OCI-LY7 (cell line): ENCODE data around the gene RAD51AP2.

ENCODE experiments used
- CTCF ChIP-seq: fragments of 200-600 bp; sonication (generic); conservative IDR thresholded peaks from 2 replicates; pipeline ENCODE4 v1.5.1; 2014; ENCODE audit warnings: mild to moderate bottlenecking, antibody characterized with exemption, low read length, moderate library complexity, mixed read lengths
- EZH2phosphoT487 ChIP-seq: fragments of 200-600 bp; sonication (generic); IDR thresholded peaks from 2 replicates; pipeline ENCODE4 v1.6.1; 2018; ENCODE audit warnings: low read depth, borderline replicate concordance, mild to moderate bottlenecking, mixed run types, antibody characterized with exemption, low read length, moderate library complexity, mixed read lengths

- TF ChIP-seq CTCF: no peak
- TF ChIP-seq EZH2phosphoT487: no peak
Observed at GRCh38 chr2:17544256-17544655, 26.0 kb upstream of the RAD51AP2 start.
